Chondrocyte (in vitro differentiated cells): ENCODE results near the gene ARFGEF3. TPM values are rescaled to one million over a fixed set of nuclear protein-coding genes. Genes with fewer than 3 reads are reported as not detected.
"Not testable (repeated sequence)": the region's sequence is repeated elsewhere in the genome, so short reads cannot be mapped to it uniquely, and the experiment has no call there.

ENCODE experiments used
- DNase-seq: peaks from one replicate; pipeline ENCODE4 v3.0.0; 2021; ENCODE audit warnings: mixed read lengths, low spot score
- H3K27ac Mint-ChIP-seq: one replicate; pipeline ENCODE4 v1.8.0; 2021; ENCODE audit warnings: mild to moderate bottlenecking, moderate library complexity, mixed read lengths; ENCODE audit not compliant: unreplicated experiment
- H3K27me3 Mint-ChIP-seq: 2 replicates; pipeline ENCODE4 v1.8.0; 2021; ENCODE audit warnings: low read depth, mixed read lengths
- H3K36me3 Mint-ChIP-seq: 2 replicates; pipeline ENCODE4 v1.8.0; 2021; ENCODE audit warnings: low read depth, mixed read lengths
- H3K4me1 Mint-ChIP-seq: 2 replicates; pipeline ENCODE4 v1.8.0; 2021; ENCODE audit warnings: low read depth, mild to moderate bottlenecking, mixed read lengths
- H3K4me3 Mint-ChIP-seq: one replicate; pipeline ENCODE4 v1.8.0; 2021; ENCODE audit warnings: mild to moderate bottlenecking, moderate library complexity, mixed read lengths; ENCODE audit not compliant: unreplicated experiment
- H3K9me3 Mint-ChIP-seq: 2 replicates; pipeline ENCODE4 v1.8.0; 2021; ENCODE audit warnings: low read depth, mixed read lengths
- CTCF ChIP-seq: fragments of 200-600 bp; sonication (generic); IDR thresholded peaks from 2 replicates; pipeline ENCODE4 v1.5.0; 2021; ENCODE audit warnings: antibody characterized with exemption, mild to moderate bottlenecking, moderate library complexity
- total RNA-seq: library from RNA; stranded (reverse); gene quantifications from 3 replicates; pipeline ENCODE4 v1.2.1, GENCODE V29; 2021

The ARFGEF3 gene
- total RNA-seq, 1 donor from 2014 or later, result 2.7 TPM

DNA sequence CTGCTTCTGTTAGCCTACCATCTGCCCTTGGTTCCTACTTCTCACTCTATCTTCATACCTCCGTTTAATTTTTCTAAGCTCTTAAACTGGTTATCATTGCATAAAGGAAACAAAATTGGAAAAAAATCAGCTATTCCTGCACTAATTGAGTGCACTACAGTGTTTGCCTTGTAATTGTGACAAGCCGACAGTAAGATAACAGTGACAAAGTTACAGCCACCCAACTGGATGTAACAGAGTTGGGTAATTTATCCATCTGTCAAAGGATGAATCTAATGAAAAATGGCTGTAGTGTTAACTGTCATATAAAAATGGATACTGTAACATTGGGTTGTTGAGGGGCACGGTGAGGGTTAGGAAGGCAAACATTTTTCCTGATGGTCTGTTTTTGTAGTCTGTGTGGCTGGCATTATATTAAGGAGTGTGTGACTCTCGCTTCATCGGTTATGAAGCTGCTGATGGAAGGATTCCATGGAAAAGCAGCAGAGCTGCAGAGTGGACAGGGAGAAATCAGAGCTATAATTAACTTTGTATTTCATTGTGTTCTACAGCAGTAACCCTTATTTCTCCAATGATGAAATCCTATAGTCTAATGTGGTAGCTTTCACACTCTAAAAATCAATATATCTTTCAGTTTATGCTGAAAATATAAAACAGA is 43.8 kb downstream of the ARFGEF3 start:
- Mint-ChIP-seq H3K27me3 (peaks cover 3% of the 10 kb centered on the region), H3K4me1 (no peaks in the 10 kb centered on the region), H3K9me3 (peaks cover 7% of the 10 kb centered on the region), H3K27ac (no peak overlapping the region), H3K4me3 (no peak overlapping the region), H3K36me3 (peaks cover 1% of the 10 kb centered on the region)
- DNase-seq, result no peak
- TF ChIP-seq CTCF, result no peak

- Mint-ChIP-seq H3K27me3 (peaks cover 3% of the 10 kb centered on the region), H3K4me1 (no peaks in the 10 kb centered on the region), H3K4me3 (no peak overlapping the region), H3K36me3 (peaks cover 1% of the 10 kb centered on the region), H3K9me3 (peaks cover 2% of the 10 kb centered on the region), H3K27ac (no peak overlapping the region)
- no peak for DNase-seq
- TF ChIP-seq CTCF, result no peak
Observed at GRCh38 chr6:138206862-138207261, 45.1 kb downstream of the ARFGEF3 start.

GRCh38 chr6:138211048-138211581 is 49.4 kb downstream of the ARFGEF3 start:
- Mint-ChIP-seq H3K27ac (no peak overlapping the region), H3K36me3 (no peaks in the 10 kb centered on the region), H3K9me3 (no peaks in the 10 kb centered on the region), H3K4me3 (no peak overlapping the region), H3K4me1 (no peaks in the 10 kb centered on the region), H3K27me3 (peaks cover 3% of the 10 kb centered on the region)
- DNase-seq, result no peak
- no peak for TF ChIP-seq CTCF

DNA sequence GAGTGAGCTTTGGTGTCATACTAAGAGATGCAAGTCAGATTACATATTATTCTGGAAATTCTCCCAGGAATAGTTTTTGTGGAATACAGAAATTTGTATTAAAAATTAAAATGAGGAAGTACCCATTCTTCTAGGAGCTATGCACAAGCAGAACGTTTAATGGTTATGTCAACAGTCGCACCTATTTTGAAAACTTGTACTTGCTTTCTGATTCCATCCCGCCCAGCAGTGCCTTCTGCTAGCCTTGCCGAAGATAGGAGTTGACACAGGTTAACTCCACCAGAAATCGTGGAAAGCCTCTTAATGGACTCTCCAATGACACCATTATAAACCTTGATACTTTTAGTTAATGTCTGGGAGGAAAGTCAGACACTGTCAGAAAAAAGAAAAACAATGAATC is 49.9 kb downstream of the ARFGEF3 start:
- TF ChIP-seq CTCF, result no peak
- no peaks in the 10 kb centered on the region for H3K4me1 Mint-ChIP-seq

GRCh38 chr6:138212530-138212929 is 50.8 kb downstream of the ARFGEF3 start:
- not testable (repeated sequence) for H3K27ac Mint-ChIP-seq, H3K27me3 Mint-ChIP-seq, H3K9me3 Mint-ChIP-seq, H3K4me3 Mint-ChIP-seq, H3K4me1 Mint-ChIP-seq, H3K36me3 Mint-ChIP-seq, DNase-seq

More for the DNA sequence above, 49.9 kb downstream of the ARFGEF3 start:
- no peaks in the 10 kb centered on the region for H3K36me3 Mint-ChIP-seq
- DNase-seq, result no peak
- no peaks in the 10 kb centered on the region for H3K9me3 Mint-ChIP-seq
- H3K27ac Mint-ChIP-seq, result no peak overlapping the region
- H3K4me3 Mint-ChIP-seq, result no peak overlapping the region
- peaks cover 3% of the 10 kb centered on the region for H3K27me3 Mint-ChIP-seq
